Measurements from ENCODE around the gene CDC23. TPM values are rescaled to one million over a fixed set of nuclear protein-coding genes. Genes with fewer than 3 reads are reported as not detected.
A peak's percentile ranks its signal among the peaks of the same experiment; 100 is the strongest.

CDC23 gene
- total RNA-seq, 1 experiment from 2014 or later = 35.2 TPM

- no peak for DNase-seq (ENCODE audit: low read depth)
These were observed 71.4 kb downstream of the CDC23 start for GRCh38 chr5:138141734-138142133.

- DNase-seq (ENCODE audit: low read depth) = no peak
These were observed 72.9 kb downstream of the CDC23 start for GRCh38 chr5:138140268-138140667.

GRCh38 chr5:138139781-138140090 lies 73.4 kb downstream of the CDC23 start:
- DNase-seq (ENCODE audit: low read depth) = no peak

GRCh38 chr5:138138949-138139780 lies 74.0 kb downstream of the CDC23 start, which contains the start of gene NME5:
TSS of gene NME5 (minus strand) at chr5:138139428. CDS start at chr5:138138780, 648 bp downstream.
- peak; percentile 47 for DNase-seq (ENCODE audit: low read depth)

Other genes starting within 250 kb of the CDC23 start
- gene FAM13B, start 180.2 kb downstream of the CDC23 start, total RNA-seq (2014; rRNA removed; shearing (Covaris generic)) = 6.2 and 6.4 TPM in 2 replicates
- not detected in 2 replicates for gene WNT8A, start 129.3 kb downstream of the CDC23 start, total RNA-seq (2014; rRNA removed; shearing (Covaris generic))
- 0.29 and 0.36 TPM in 2 replicates for gene NME5, start 73.9 kb downstream of the CDC23 start, total RNA-seq (2014; rRNA removed; shearing (Covaris generic))
- gene BRD8, start 34.7 kb downstream of the CDC23 start, total RNA-seq (2014; rRNA removed; shearing (Covaris generic)) = 34.3 and 48.4 TPM in 2 replicates
- gene KIF20A, start 34.2 kb downstream of the CDC23 start, total RNA-seq (2014; rRNA removed; shearing (Covaris generic)) = 161 and 183 TPM in 2 replicates
- not detected in 2 replicates for gene GFRA3, start 61.3 kb upstream of the CDC23 start, total RNA-seq (2014; rRNA removed; shearing (Covaris generic))
- gene CDC25C, start 118.5 kb upstream of the CDC23 start, total RNA-seq (2014; rRNA removed; shearing (Covaris generic)) = 24.4 and 28.3 TPM in 2 replicates
- gene FAM53C, start 124.9 kb upstream of the CDC23 start, total RNA-seq (2014; rRNA removed; shearing (Covaris generic)) = 34.8 and 35.1 TPM in 2 replicates
- gene KDM3B, start 139.4 kb upstream of the CDC23 start, total RNA-seq (2014; rRNA removed; shearing (Covaris generic)) = 20.7 and 24.0 TPM in 2 replicates
- gene REEP2, start 225.7 kb upstream of the CDC23 start, total RNA-seq (2014; rRNA removed; shearing (Covaris generic)) = 5.5 and 10.3 TPM in 2 replicates